ENCODE measurements around the gene EPM2AIP1. TPM values are rescaled to one million over a fixed set of nuclear protein-coding genes. Genes with fewer than 3 reads are reported as not detected.

Gene EPM2AIP1
- total RNA-seq, 1 experiment from 2014 or later: 7.3 TPM

GRCh38 chr3:36972163-36972562, 20.8 kb downstream of the EPM2AIP1 start:
- no TSS peak for BruUV-seq (replicated peaks)
- H3K36me3 ChIP-seq (ENCODE audit: control insufficient read depth, insufficient read depth, low read length): no peaks in the 10 kb centered on the region
- intact Hi-C loops (cut with micrococcal nuclease; ENCODE audit: unreplicated experiment): no loop called here
- no peak for ATAC-seq
- TF ChIP-seq REST (IDR thresholded peaks at IDR 0.05; ENCODE audit: insufficient read depth in 1 of 2, low read depth in 2 of 2, low read length in 1 of 2) (no peak), SIN3A (IDR thresholded peaks at IDR 0.05; ENCODE audit: borderline replicate concordance, insufficient read depth, low read depth, low read length) (no peak), CTCF (IDR thresholded peaks at IDR 0.05) (no peak), POLR2AphosphoS5 (IDR thresholded peaks at IDR 0.05; ENCODE audit: low read depth, low read length) (no peak), TCF7L2 (IDR thresholded peaks at IDR 0.05; ENCODE audit: low read depth, low read length) (no peak)
- no peak for DNase-seq (ENCODE audit: low read depth, low spot score)
- in situ Hi-C loops (cut with HindIII; ENCODE audit: low pct_unique_long_range_greater_than_20kb, low sequenced_read_pairs): no loop called here
- no peak overlapping the region for H3K4me3 ChIP-seq (ENCODE audit: low read depth in 2 of 2, low read length in 2 of 2)
- H3K4me1 ChIP-seq (ENCODE audit: control insufficient read depth, insufficient read depth, low read length): no peaks in the 10 kb centered on the region
- POLR2A ChIA-PET: no interaction called here
- CTCF ChIA-PET: no interaction called here
- no peak overlapping the region for H3K27ac ChIP-seq (ENCODE audit: low read length)
- no peaks in the 10 kb centered on the region for H3K9me3 ChIP-seq (ENCODE audit: control insufficient read depth, insufficient read depth, low read depth, low read length)
- H3K27me3 ChIP-seq (ENCODE audit: control insufficient read depth, insufficient read depth, low read length): no peaks in the 10 kb centered on the region

- Histone ChIP-seq H3K4me1 (ENCODE audit: control insufficient read depth, insufficient read depth, low read length) (no peaks in the 10 kb centered on the region), H3K36me3 (ENCODE audit: control insufficient read depth, insufficient read depth, low read length) (no peaks in the 10 kb centered on the region), H3K9me3 (ENCODE audit: control insufficient read depth, insufficient read depth, low read depth, low read length) (no peaks in the 10 kb centered on the region), H3K27ac (ENCODE audit: low read length) (no peak overlapping the region), H3K27me3 (ENCODE audit: control insufficient read depth, insufficient read depth, low read length) (no peaks in the 10 kb centered on the region), H3K4me3 (ENCODE audit: low read depth in 2 of 2, low read length in 2 of 2) (no peak overlapping the region)
- DNase-seq (ENCODE audit: low read depth, low spot score): no peak
- POLR2A ChIA-PET: no interaction called here
- BruUV-seq (replicated peaks): no TSS peak
- in situ Hi-C loops (cut with HindIII; ENCODE audit: low pct_unique_long_range_greater_than_20kb, low sequenced_read_pairs): no loop called here
- no peak for ATAC-seq
- CTCF ChIA-PET: interaction anchor here (0.8 kb wide), 1 partner anchor 12 kb away, joined by 6 read pairs; no protein-coding TSS in a partner anchor
- intact Hi-C loops (cut with micrococcal nuclease; ENCODE audit: unreplicated experiment): no loop called here
- TF ChIP-seq TCF7L2 (IDR thresholded peaks at IDR 0.05; ENCODE audit: low read depth, low read length): no peak
- TF ChIP-seq REST (IDR thresholded peaks at IDR 0.05; ENCODE audit: insufficient read depth in 1 of 2, low read depth in 2 of 2, low read length in 1 of 2): no peak
- TF ChIP-seq SIN3A (IDR thresholded peaks at IDR 0.05; ENCODE audit: borderline replicate concordance, insufficient read depth, low read depth, low read length): no peak
- TF ChIP-seq CTCF (IDR thresholded peaks at IDR 0.05): no peak
- no peak for TF ChIP-seq POLR2AphosphoS5 (IDR thresholded peaks at IDR 0.05; ENCODE audit: low read depth, low read length)
Observed at GRCh38 chr3:36969540-36970432, 23.1 kb downstream of the EPM2AIP1 start.

Measured in Panc1 (cell line).